SJSA1 (cell line): ENCODE measurements around the gene ATXN7L1. TPM values are rescaled to one million over a fixed set of nuclear protein-coding genes. Genes with fewer than 3 reads are reported as not detected.
A peak's percentile ranks its signal among the peaks of the same experiment; 100 is the strongest.

Experiments used
- DNase-seq, 2 experiments: peaks; one replicate each; pipeline ENCODE4 v3.0.0-alpha.2; 2015 to 2020; ENCODE audit warnings: low spot score in 2 of 2, low read depth in 1 of 2
- H3K27ac ChIP-seq: fragments of 250-450 bp; sonication (Bioruptor Pico); 2 replicates; pipeline ENCODE4 v1.5.1; 2020; ENCODE audit warnings: mild to moderate bottlenecking, moderate library complexity
- H3K27me3 ChIP-seq: fragments of 250-450 bp; sonication (Bioruptor Pico); replicated peaks from 2 replicates; pipeline ENCODE4 v1.5.1; 2020; ENCODE audit warnings: mild to moderate bottlenecking, moderate library complexity
- H3K36me3 ChIP-seq: fragments of 250-450 bp; sonication (Bioruptor Pico); 2 replicates; pipeline ENCODE4 v1.5.1; 2020; ENCODE audit warnings: mild to moderate bottlenecking
- H3K4me1 ChIP-seq: fragments of 250-450 bp; sonication (Bioruptor Pico); replicated peaks from 2 replicates; pipeline ENCODE4 v1.6.1; 2021; ENCODE audit warnings: mild to moderate bottlenecking
- H3K4me3 ChIP-seq: fragments of 250-450 bp; sonication (Bioruptor Pico); 2 replicates; pipeline ENCODE4 v1.5.1; 2020; ENCODE audit warnings: mild to moderate bottlenecking
- H3K9me3 ChIP-seq: fragments of 250-450 bp; sonication (Bioruptor Pico); replicated peaks from 2 replicates; pipeline ENCODE4 v1.5.1; 2020; ENCODE audit warnings: mild to moderate bottlenecking
- total RNA-seq: library from RNA; depleted of rRNA; stranded (reverse); fragments of >200 nt; shearing (Covaris generic); gene quantifications from 2 replicates; pipeline ENCODE4 v1.2.3, GENCODE V29; 2014

ATXN7L1 gene
- total RNA-seq, 1 experiment from 2014 or later, result 2.7 TPM

GRCh38 chr7:105806592-105807447 is 69.6 kb downstream of the ATXN7L1 start:
- H3K36me3 ChIP-seq, result no peaks in the 10 kb centered on the region
- peaks cover 22% of the 10 kb centered on the region for H3K4me1 ChIP-seq
- peak; percentile 27 to 58 for DNase-seq

GRCh38 chr7:105805447-105806019 is 70.9 kb downstream of the ATXN7L1 start:
- no peak overlapping the region for H3K27ac ChIP-seq
- DNase-seq, result no peak
- no peaks in the 10 kb centered on the region for H3K27me3 ChIP-seq
- H3K4me3 ChIP-seq, result no peak overlapping the region
- peaks cover 22% of the 10 kb centered on the region for H3K4me1 ChIP-seq
- H3K9me3 ChIP-seq, result no peaks in the 10 kb centered on the region
- no peaks in the 10 kb centered on the region for H3K36me3 ChIP-seq

More at GRCh38 chr7:105806592-105807447, 69.6 kb downstream of the ATXN7L1 start:
- Histone ChIP-seq H3K9me3 (no peaks in the 10 kb centered on the region), H3K27me3 (no peaks in the 10 kb centered on the region), H3K27ac (no peak overlapping the region), H3K4me3 (no peak overlapping the region)

- no peak for DNase-seq
- Histone ChIP-seq H3K27ac (no peak overlapping the region), H3K36me3 (no peaks in the 10 kb centered on the region), H3K27me3 (no peaks in the 10 kb centered on the region), H3K9me3 (no peaks in the 10 kb centered on the region), H3K4me1 (peaks cover 11% of the 10 kb centered on the region), H3K4me3 (no peak overlapping the region)
Observed at GRCh38 chr7:105803429-105803736, 73.0 kb downstream of the ATXN7L1 start.

- Histone ChIP-seq H3K36me3 (no peaks in the 10 kb centered on the region), H3K27ac (no peak overlapping the region), H3K4me1 (peaks cover 11% of the 10 kb centered on the region), H3K9me3 (no peaks in the 10 kb centered on the region), H3K27me3 (no peaks in the 10 kb centered on the region), H3K4me3 (no peak overlapping the region)
- no peak for DNase-seq
Observed at GRCh38 chr7:105802604-105803428, 73.6 kb downstream of the ATXN7L1 start.

GRCh38 chr7:105800849-105801534 is 75.4 kb downstream of the ATXN7L1 start:
- Histone ChIP-seq H3K4me3 (no peak overlapping the region), H3K9me3 (no peaks in the 10 kb centered on the region), H3K27ac (no peak overlapping the region), H3K4me1 (no peaks in the 10 kb centered on the region; the same call in 1 of the 2 replicates), H3K27me3 (no peaks in the 10 kb centered on the region), H3K36me3 (no peaks in the 10 kb centered on the region)
- no peak for DNase-seq

- no peaks in the 10 kb centered on the region for H3K36me3 ChIP-seq
- H3K4me3 ChIP-seq, result no peak overlapping the region
- no peak overlapping the region for H3K27ac ChIP-seq
- no peaks in the 10 kb centered on the region for H3K27me3 ChIP-seq
- no peak for DNase-seq
- no peaks in the 10 kb centered on the region for H3K9me3 ChIP-seq
- no peaks in the 10 kb centered on the region for H3K4me1 ChIP-seq
Observed at GRCh38 chr7:105800442-105800841, 76.0 kb downstream of the ATXN7L1 start.

- Histone ChIP-seq H3K9me3 (no peaks in the 10 kb centered on the region), H3K4me3 (no peak overlapping the region), H3K36me3 (no peaks in the 10 kb centered on the region), H3K4me1 (0 out of 2 replicates have a peak, but pooled peaks cover 4% of the 10 kb centered on the region), H3K27ac (no peak overlapping the region), H3K27me3 (no peaks in the 10 kb centered on the region)
- no peak for DNase-seq
Observed at GRCh38 chr7:105799677-105800076, 76.7 kb downstream of the ATXN7L1 start.

GRCh38 chr7:105799006-105799405 is 77.4 kb downstream of the ATXN7L1 start:
- Histone ChIP-seq H3K4me1 (0 out of 2 replicates have a peak, but pooled peaks cover 6% of the 10 kb centered on the region), H3K36me3 (no peaks in the 10 kb centered on the region), H3K4me3 (no peak overlapping the region), H3K9me3 (no peaks in the 10 kb centered on the region), H3K27ac (no peak overlapping the region), H3K27me3 (no peaks in the 10 kb centered on the region)
- no peak for DNase-seq

GRCh38 chr7:105797652-105798051 is 78.7 kb downstream of the ATXN7L1 start:
- Histone ChIP-seq H3K4me1 (0 out of 2 replicates have a peak, but pooled peaks cover 6% of the 10 kb centered on the region), H3K27me3 (no peaks in the 10 kb centered on the region), H3K36me3 (no peaks in the 10 kb centered on the region), H3K4me3 (no peak overlapping the region), H3K27ac (no peak overlapping the region), H3K9me3 (no peaks in the 10 kb centered on the region)
- no peak for DNase-seq

- no peaks in the 10 kb centered on the region for H3K27me3 ChIP-seq
- H3K4me3 ChIP-seq, result no peak overlapping the region
- DNase-seq, result no peak
- no peaks in the 10 kb centered on the region for H3K36me3 ChIP-seq
- 0 out of 2 replicates have a peak, but pooled peaks cover 6% of the 10 kb centered on the region for H3K4me1 ChIP-seq
- H3K27ac ChIP-seq, result no peak overlapping the region
- H3K9me3 ChIP-seq, result no peaks in the 10 kb centered on the region
Observed at GRCh38 chr7:105796365-105796764, 80.0 kb downstream of the ATXN7L1 start.

GRCh38 chr7:105794741-105795729 is 81.4 kb downstream of the ATXN7L1 start:
- no peak for DNase-seq
- Histone ChIP-seq H3K4me1 (0 out of 2 replicates have a peak, but pooled peaks cover 6% of the 10 kb centered on the region), H3K4me3 (no peak overlapping the region), H3K27ac (no peak overlapping the region), H3K27me3 (no peaks in the 10 kb centered on the region), H3K9me3 (no peaks in the 10 kb centered on the region), H3K36me3 (no peaks in the 10 kb centered on the region)

- Histone ChIP-seq H3K27me3 (no peaks in the 10 kb centered on the region), H3K4me1 (0 out of 2 replicates have a peak, but pooled peaks cover 6% of the 10 kb centered on the region), H3K27ac (no peak overlapping the region), H3K36me3 (no peaks in the 10 kb centered on the region), H3K4me3 (no peak overlapping the region), H3K9me3 (no peaks in the 10 kb centered on the region)
- no peak for DNase-seq
Observed at GRCh38 chr7:105792488-105793370, 83.7 kb downstream of the ATXN7L1 start.
